HUDEP-2 (cell line): ENCODE data around the gene RBM5.
"Not testable (repeated sequence)": the region's sequence is repeated elsewhere in the genome, so short reads cannot be mapped to it uniquely, and the experiment has no call there.

Source experiments
- DNase-seq, 76 experiments: peaks; one replicate each; lab custom pipeline; 2025; ENCODE audit not compliant: unreplicated experiment in 76 of 76; lab: John Stamatoyannopoulos, UW

The RBM5 gene

DNA sequence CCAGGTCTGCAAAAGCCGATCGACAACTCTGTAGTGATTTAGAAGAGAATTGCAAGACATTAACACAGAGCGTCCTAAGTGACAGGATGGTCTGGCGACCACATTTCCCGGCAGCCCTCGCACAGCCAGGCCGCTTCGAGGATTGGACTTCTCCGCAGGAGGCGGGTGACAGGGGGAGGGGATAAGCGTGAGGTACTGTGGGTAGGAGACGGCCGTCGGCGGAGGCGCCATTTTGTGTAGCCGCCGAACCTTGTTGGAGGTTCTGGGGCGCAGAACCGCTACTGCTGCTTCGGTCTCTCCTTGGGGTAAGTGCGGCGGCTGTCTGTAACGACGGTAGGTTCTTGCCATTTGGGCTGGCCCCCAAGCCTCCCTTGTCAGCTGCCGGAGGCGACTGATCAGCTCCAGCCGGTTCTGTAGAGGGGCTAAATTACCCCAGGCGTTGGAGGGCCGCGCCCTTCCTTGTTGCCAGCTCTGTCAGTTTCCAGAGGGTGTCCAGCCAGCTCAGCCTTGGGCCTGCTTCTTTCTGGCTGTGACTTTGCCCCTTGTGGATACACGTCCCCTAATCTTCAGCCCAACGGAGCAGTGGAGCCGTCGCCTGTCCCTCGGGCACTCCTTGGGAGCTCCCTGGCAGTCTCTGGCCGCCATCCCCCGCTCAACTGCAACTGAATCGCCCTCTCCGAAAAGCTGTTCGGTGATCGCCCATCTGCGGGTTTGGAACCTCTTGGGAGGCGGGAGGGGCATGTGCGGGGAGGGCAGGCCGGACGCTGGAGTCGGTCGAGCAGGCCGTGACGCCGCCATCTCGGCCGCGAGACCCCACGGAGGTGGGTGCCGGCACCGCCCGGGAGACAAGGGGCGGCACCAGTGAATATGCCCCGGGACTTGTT is at the start of gene RBM5:
RBM5 (plus strand) TSS at position 195 of the 884 bp plus-strand sequence. CDS start 1,516 bp downstream, outside the sequence.
- DNase-seq, result peak in 74 of 76 experiments; percentile 45 to 93 (median 82)

- no peak for DNase-seq
Measured at GRCh38 chr3:50044976-50045375, 43.7 kb upstream of the RBM5 start.

DNA sequence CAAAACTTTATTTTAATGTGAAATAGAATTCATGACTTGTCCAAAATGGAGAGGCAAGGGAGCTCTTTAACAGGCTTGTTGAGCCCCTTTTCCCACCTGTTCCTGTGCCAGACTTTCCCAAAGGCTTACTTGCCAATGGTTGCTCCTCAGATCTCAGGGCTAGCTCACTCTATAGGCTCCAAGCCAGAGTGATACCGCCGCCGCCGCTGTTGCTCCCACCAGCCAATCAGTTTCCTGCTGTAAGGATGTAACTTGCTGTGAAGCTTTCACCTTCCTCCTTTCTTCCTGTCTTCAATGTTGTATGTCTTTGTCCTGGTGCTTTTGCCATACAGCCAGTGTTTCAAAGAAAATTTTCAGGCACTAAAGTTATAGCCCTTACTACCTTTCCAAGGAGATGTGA is 41.3 kb upstream of the RBM5 start:
- no peak for DNase-seq

GRCh38 chr3:50050361-50050760 is 38.4 kb upstream of the RBM5 start:
- no peak for DNase-seq

GRCh38 chr3:50057756-50058155 is 31.0 kb upstream of the RBM5 start:
- DNase-seq, result no peak

DNA sequence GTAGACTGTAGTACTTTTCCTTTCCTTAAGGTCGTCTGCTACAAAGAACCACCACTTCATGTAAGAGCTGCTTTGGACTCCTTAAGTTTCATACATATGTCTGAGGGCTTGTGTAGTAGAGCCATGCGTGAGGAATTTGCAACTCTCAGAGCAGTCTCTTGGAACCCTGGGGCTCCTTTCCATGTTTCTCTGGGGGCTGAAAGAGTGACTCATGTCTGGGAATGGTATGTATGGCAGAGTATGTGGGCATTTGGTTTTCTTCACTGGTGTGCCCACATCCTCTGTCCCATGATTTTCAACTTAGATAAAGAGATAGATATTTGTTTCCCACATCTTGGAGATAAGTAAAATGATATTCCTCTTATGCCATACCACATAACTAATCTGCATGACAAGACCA is 20.6 kb upstream of the RBM5 start:
- no peak for DNase-seq

DNA sequence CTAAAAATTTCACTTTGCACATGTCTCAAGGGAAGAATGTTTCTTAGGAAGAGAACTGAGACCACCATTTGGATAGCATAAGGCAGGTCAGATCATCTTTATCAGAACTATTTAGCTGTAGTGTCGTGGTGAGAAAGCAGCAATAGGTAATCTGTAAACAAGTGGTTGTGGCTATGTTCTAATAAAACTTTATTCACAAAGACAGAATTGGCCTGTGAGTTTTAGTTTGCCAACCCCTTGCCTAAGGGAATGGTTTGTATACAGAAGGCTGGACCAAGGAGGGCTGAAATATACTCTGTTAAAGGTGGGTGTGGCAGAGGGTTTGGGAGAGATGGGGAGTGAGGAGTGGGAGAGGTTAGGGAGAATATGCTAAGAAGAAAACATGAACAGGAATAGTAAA is 10.6 kb upstream of the RBM5 start:
- DNase-seq, result no peak

GRCh38 chr3:50078622-50079021 is 10.1 kb upstream of the RBM5 start:
- no peak for DNase-seq

DNA sequence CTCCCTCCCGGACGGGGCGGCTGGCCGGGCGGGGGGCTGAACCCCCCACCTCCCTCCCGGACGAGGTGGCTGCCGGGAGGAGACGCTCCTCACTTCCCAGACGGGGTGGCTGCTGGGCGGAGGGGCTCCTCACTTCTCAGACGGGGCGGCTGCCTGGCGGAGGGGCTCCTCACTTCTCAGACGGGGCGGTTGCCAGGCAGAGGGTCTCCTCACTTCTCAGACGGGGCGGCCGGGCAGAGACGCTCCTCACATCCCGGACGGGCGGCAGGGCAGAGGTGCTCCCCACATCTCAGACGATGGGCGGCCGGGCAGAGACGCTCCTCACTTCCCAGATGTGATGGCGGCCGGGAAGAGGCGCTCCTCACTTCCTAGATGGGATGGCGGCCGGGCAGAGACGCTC is 3.8 kb upstream of the RBM5 start:
- not testable (repeated sequence) for DNase-seq

- DNase-seq, result no peak
Measured at GRCh38 chr3:50089609-50089945, 858 bp downstream of the RBM5 start.

GRCh38 chr3:50090984-50091383 is 2.3 kb downstream of the RBM5 start:
- DNase-seq, result no peak

DNA sequence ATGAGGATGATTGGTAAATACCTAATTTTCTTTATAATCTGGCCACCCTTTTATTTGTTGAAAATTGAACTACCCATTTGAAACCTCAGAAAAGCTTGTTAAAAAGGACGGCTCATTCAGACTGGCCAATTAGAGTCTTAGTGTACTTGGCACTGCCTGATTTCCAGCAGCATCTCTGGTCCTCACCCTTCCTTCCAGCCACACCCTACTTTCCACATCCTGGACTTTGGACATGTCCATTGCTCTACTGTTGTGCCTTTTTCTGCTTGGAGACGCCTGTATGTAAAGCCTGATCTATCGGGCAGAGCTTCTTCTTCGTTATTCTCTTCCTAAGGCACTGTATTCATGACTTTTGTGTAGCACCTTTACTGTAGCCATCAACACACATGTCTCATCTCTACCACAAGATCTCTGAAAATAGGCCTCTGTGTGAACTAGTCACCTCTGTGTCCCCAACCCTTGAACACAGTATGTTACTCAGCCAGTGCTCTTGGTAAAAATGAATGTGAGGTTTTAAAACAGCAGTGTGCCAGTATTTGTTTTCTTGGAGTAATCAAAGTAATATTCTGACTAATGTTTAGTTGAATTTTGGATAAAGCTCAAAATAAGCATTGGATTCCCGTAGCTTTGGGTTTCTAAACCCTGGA is 6.8 kb downstream of the RBM5 start:
- DNase-seq, result no peak

- DNase-seq, result peak in 19 of 76 experiments; percentile 2 to 47 (median 13)
Measured at GRCh38 chr3:50100386-50100785, 11.7 kb downstream of the RBM5 start.

- DNase-seq, result peak in 19 of 76 experiments; percentile 3 to 78 (median 28)
Measured at GRCh38 chr3:50100956-50101845, 12.5 kb downstream of the RBM5 start.

- DNase-seq, result no peak
Measured at GRCh38 chr3:50102558-50102957, 13.8 kb downstream of the RBM5 start.

DNA sequence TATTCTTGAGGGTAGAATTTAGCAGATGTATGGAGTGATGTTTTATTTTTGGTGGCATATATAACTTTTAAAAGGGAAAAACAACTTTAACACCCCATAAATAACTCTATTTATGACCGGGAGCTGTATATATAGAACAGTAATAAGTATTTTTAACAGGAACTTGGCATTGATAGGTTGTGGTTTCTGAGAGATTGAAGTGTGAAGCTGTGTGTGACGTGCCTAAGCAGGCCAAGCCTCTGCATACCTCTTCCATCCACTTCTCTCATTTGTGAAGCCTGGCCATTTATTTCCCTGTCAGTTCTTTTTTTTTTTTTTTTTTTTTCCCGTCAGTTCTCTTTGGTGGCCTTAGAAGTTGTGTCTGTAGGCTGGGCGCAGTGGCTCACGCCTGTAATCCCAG is 23.0 kb downstream of the RBM5 start:
- no peak for DNase-seq

DNA sequence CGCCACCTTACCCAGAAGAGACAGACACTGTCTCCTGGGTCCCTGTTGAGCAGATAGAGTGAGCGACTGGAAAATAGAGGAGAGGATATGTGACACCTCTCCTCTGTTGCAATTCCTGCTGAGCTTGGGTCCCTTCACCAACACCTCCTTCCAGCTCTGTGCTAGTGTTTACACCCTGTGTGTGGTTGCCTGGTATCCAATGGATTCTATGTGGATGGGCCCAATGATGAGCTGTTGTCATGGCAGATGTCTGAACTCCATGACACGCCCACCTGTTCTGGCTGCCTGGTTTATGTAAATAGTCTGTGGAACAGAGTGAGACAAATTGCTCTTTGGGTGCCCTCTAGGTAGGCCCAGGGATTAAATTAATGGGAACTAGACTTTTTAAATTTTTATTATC is 23.7 kb downstream of the RBM5 start:
- no peak for DNase-seq

DNA sequence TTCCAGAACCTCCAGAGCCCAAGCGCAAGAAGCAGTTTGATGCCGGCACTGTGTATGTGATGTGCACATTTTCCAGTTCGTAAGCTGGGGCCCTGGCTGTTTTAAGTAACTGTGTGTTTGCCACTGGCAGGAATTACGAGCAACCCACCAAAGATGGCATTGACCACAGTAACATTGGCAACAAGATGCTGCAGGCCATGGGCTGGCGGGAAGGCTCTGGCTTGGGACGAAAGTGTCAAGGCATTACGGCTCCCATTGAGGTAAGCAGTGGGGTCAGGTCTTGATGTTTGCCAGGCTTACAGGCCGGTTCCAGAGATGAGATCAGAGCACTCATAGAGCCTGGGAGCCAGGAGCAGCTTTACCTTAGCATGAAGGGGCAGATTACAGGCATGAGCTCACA is 28.4 kb downstream of the RBM5 start:
- DNase-seq, result no peak

GRCh38 chr3:50118237-50118636 is 29.5 kb downstream of the RBM5 start:
- DNase-seq, result no peak

GRCh38 chr3:50119786-50120185 is 31.1 kb downstream of the RBM5 start:
- DNase-seq, result no peak
